Neural progenitor cell (in vitro differentiated cells): ENCODE measurements around the gene IL36A. TPM values are rescaled to one million over a fixed set of nuclear protein-coding genes. Genes with fewer than 3 reads are reported as not detected.

Source experiments
- DNase-seq: peaks from one replicate; pipeline ENCODE4 v3.0.0-alpha.2; 2016; ENCODE audit warnings: low spot score
- H2AFZ ChIP-seq: fragments of 200-600 bp; sonication (generic); replicated peaks from 2 replicates; pipeline ENCODE4 v1.6.1; 2016; ENCODE audit warnings: antibody characterized with exemption
- H3F3A ChIP-seq: fragments of 200-600 bp; sonication (generic); 2 replicates; pipeline ENCODE4 v1.6.1; 2016; ENCODE audit warnings: antibody characterized with exemption, low read depth
- H3K27ac ChIP-seq: fragments of 200-600 bp; sonication (generic); 2 replicates; pipeline ENCODE4 v1.5.1; 2016; ENCODE audit warnings: mild to moderate bottlenecking
- H3K27me3 ChIP-seq: fragments of 200-600 bp; sonication (generic); 2 replicates; pipeline ENCODE4 v1.6.1; 2016; ENCODE audit warnings: mild to moderate bottlenecking, moderate library complexity
- H3K36me3 ChIP-seq: fragments of 200-600 bp; sonication (generic); 2 replicates; pipeline ENCODE4 v1.5.1; 2016
- H3K4me1 ChIP-seq: fragments of 200-600 bp; sonication (generic); 2 replicates; pipeline ENCODE4 v1.6.1; 2016; ENCODE audit warnings: mixed run types
- H3K4me2 ChIP-seq: fragments of 200-600 bp; sonication (generic); 2 replicates; pipeline ENCODE4 v1.6.1; 2016
- H3K4me3 ChIP-seq: fragments of 200-600 bp; sonication (generic); 2 replicates; pipeline ENCODE4 v1.5.1; 2016
- H3K79me2 ChIP-seq: fragments of 200-600 bp; sonication (generic); 2 replicates; pipeline ENCODE4 v1.6.1; 2016; ENCODE audit warnings: low read depth
- H3K9ac ChIP-seq: fragments of 200-600 bp; sonication (generic); 2 replicates; pipeline ENCODE4 v1.6.1; 2016
- H3K9me3 ChIP-seq: fragments of 200-600 bp; sonication (generic); 2 replicates; pipeline ENCODE4 v1.5.1; 2016; ENCODE audit warnings: low read depth
- H4K20me1 ChIP-seq: fragments of 200-600 bp; sonication (generic); 2 replicates; pipeline ENCODE4 v1.6.1; 2016; ENCODE audit warnings: low read depth
- H3K27ac Mint-ChIP-seq: 3 replicates; pipeline ENCODE4 v1.8.0; 2021; ENCODE audit warnings: mixed read lengths
- H3K27me3 Mint-ChIP-seq: 2 replicates; pipeline ENCODE4 v1.8.0; 2022; ENCODE audit warnings: low read depth, mild to moderate bottlenecking, inconsistent platforms, moderate library complexity, mixed read lengths; ENCODE audit not compliant: insufficient read depth
- H3K36me3 Mint-ChIP-seq: 3 replicates; pipeline ENCODE4 v1.8.0; 2021; ENCODE audit warnings: mixed read lengths
- H3K4me1 Mint-ChIP-seq: 3 replicates; pipeline ENCODE4 v1.8.0; 2021; ENCODE audit warnings: mixed read lengths
- H3K4me3 Mint-ChIP-seq: 3 replicates; pipeline ENCODE4 v1.8.0; 2021; ENCODE audit warnings: mild to moderate bottlenecking, moderate library complexity, mixed read lengths
- H3K9me3 Mint-ChIP-seq: 3 replicates; pipeline ENCODE4 v1.8.0; 2020; ENCODE audit warnings: mixed read lengths
- EZH2 ChIP-seq: fragments of 200-600 bp; sonication (generic); IDR thresholded peaks from 2 replicates; pipeline ENCODE4 v1.6.1; 2017; ENCODE audit warnings: antibody characterized with exemption, mild to moderate bottlenecking, moderate library complexity
- EZH2phosphoT487 ChIP-seq: fragments of 200-600 bp; sonication (generic); IDR thresholded peaks from 2 replicates; pipeline ENCODE4 v1.6.1; 2017; ENCODE audit warnings: antibody characterized with exemption
- total RNA-seq: library from RNA; depleted of rRNA; stranded (reverse); fragments of >200 nt; gene quantifications from 2 replicates; pipeline ENCODE4 v1.2.3, GENCODE V29; 2015; ENCODE audit warnings: low replicate concordance
- TF ChIP-seq, protein P1 (sequence below): fragments of 200-600 bp; sonication (generic); IDR thresholded peaks from 2 replicates; pipeline ENCODE4 v1.5.1; 2017; ENCODE audit warnings: antibody characterized with exemption, mild to moderate bottlenecking

Gene IL36A
- total RNA-seq, 1 donor from 2014 or later: not detected

DNA sequence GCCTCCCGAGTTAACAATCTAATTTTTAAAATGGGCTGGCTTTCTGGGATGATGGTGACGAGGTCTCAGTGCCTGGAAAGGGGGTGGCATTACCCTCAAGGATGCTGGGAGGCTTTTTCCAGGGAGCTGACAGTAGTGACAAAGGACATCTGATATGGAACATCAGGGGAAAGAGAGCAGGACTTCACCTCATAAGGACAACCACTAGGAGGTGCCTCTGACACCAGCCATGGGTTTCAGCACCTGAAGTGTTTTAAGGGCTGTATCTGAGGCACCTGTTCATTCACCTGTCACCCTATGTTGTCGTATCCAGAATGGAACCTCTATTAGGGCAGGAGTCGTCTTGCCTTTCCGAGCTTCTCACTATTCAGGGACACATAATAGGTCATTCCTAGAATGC lies 36.6 kb downstream of the IL36A start:
- no peaks in the 10 kb centered on the region for H3K27me3 Mint-ChIP-seq
- peaks cover 10% of the 10 kb centered on the region for H3K27me3 ChIP-seq
- H3K9me3 Mint-ChIP-seq: peaks cover 2% of the 10 kb centered on the region
- no peaks in the 10 kb centered on the region for H3F3A ChIP-seq
- no peak for DNase-seq
- H3K36me3 ChIP-seq: no peaks in the 10 kb centered on the region
- H3K79me2 ChIP-seq: no peaks in the 10 kb centered on the region
- no peak overlapping the region for H3K27ac ChIP-seq
- no peaks in the 10 kb centered on the region for H3K9me3 ChIP-seq
- no peaks in the 10 kb centered on the region for H3K36me3 Mint-ChIP-seq
- no peak overlapping the region for H3K27ac Mint-ChIP-seq
- no peak for TF ChIP-seq EZH2
- TF ChIP-seq, protein P1, sequence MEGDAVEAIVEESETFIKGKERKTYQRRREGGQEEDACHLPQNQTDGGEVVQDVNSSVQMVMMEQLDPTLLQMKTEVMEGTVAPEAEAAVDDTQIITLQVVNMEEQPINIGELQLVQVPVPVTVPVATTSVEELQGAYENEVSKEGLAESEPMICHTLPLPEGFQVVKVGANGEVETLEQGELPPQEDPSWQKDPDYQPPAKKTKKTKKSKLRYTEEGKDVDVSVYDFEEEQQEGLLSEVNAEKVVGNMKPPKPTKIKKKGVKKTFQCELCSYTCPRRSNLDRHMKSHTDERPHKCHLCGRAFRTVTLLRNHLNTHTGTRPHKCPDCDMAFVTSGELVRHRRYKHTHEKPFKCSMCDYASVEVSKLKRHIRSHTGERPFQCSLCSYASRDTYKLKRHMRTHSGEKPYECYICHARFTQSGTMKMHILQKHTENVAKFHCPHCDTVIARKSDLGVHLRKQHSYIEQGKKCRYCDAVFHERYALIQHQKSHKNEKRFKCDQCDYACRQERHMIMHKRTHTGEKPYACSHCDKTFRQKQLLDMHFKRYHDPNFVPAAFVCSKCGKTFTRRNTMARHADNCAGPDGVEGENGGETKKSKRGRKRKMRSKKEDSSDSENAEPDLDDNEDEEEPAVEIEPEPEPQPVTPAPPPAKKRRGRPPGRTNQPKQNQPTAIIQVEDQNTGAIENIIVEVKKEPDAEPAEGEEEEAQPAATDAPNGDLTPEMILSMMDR: no peak
- no peak for TF ChIP-seq EZH2phosphoT487
- no peaks in the 10 kb centered on the region for H3K4me1 ChIP-seq
- H3K4me1 Mint-ChIP-seq: no peaks in the 10 kb centered on the region
- H3K9ac ChIP-seq: no peak overlapping the region
- no peak overlapping the region for H3K4me3 ChIP-seq
- H3K4me2 ChIP-seq: no peak overlapping the region
- no peak overlapping the region for H3K4me3 Mint-ChIP-seq
- no peak overlapping the region for H2AFZ ChIP-seq
- H4K20me1 ChIP-seq: no peaks in the 10 kb centered on the region

DNA sequence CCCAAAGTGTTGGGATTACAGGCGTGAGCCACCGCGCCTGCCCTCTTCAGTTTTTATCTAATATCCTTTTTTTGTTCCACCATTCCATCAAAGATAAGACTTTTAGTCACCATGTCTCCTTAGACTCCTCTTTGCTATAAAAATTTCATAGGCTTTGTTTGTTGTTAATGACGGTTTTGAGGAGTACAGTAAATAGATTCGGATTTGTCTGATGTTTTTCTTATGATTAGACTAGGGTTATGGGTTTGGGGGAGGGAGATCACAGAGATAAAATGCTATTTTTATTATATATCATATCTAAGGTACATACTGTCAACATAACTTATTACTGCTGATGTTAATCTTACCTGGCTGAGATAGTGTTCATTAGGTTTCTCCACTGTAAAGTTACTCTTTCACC lies 41.2 kb downstream of the IL36A start:
- Histone ChIP-seq H3K79me2 (no peaks in the 10 kb centered on the region), H3K4me2 (no peak overlapping the region), H3K36me3 (no peaks in the 10 kb centered on the region), H3F3A (no peaks in the 10 kb centered on the region), H3K4me1 (no peaks in the 10 kb centered on the region), H3K27me3 (peaks cover 4% of the 10 kb centered on the region), H4K20me1 (no peaks in the 10 kb centered on the region), H3K27ac (no peak overlapping the region), H3K9ac (no peak overlapping the region), H3K9me3 (no peaks in the 10 kb centered on the region), H3K4me3 (no peak overlapping the region), H2AFZ (no peak overlapping the region)
- Mint-ChIP-seq H3K27ac (no peak overlapping the region), H3K9me3 (peaks cover 5% of the 10 kb centered on the region), H3K4me3 (no peak overlapping the region), H3K36me3 (no peaks in the 10 kb centered on the region), H3K4me1 (no peaks in the 10 kb centered on the region), H3K27me3 (no peaks in the 10 kb centered on the region)
- no peak for DNase-seq
- TF ChIP-seq, protein P1: no peak
- no peak for TF ChIP-seq EZH2phosphoT487
- TF ChIP-seq EZH2: no peak

DNA sequence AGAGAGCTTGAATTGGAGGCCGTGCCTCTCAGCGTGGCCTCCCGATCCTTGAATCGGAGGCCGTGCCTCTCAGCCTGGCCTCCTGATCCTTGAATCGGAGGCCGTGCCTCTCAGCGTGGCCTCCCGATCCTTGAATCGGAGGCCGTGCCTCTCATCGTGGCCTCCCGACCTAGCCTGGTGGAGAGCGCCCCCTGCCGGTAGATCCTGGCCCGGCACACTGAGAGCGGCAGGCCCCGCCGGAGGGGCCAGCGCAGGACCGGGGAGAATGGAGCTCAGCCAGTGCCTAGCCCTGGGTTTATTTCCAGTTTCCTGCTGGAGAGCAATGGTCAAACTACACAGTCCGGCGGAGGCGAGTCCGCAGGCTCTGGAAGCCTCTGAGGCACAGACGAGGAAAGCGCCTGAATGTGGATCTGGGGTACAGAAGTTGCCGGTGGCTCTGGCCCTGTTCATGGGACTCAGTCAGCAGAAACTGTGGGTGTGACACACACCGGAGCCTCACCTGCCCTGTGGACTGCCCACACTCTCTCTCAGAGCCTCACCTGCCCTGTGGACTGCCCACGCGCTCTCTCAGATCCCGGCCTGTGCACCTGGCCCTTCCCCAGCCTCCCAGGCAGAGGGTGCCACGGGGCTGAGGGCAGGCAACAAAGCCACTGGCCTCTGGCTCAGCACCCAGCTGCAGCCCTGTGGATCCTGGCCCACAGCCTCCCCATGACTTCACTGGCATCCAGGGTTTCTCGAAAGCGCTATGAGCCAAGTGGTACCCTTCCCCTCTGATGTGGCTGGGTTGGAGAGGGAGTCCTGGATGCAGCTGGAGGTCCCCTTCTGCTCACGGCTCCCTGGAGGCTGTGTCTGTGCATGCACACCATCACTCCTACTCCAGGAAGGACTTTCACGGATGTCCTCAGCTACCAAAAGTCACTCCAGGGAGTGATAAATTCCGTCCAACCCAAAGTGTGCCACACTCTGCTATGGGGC lies 45.9 kb downstream of the IL36A start:
- peaks cover 26% of the 10 kb centered on the region for H3K9me3 Mint-ChIP-seq
- no peak overlapping the region for H3K4me3 Mint-ChIP-seq
- H4K20me1 ChIP-seq: no peaks in the 10 kb centered on the region
- H3K4me1 Mint-ChIP-seq: no peaks in the 10 kb centered on the region
- H3K4me3 ChIP-seq: no peak overlapping the region
- H3K27me3 ChIP-seq: no peaks in the 10 kb centered on the region
- H3K9ac ChIP-seq: no peak overlapping the region
- no peak overlapping the region for H3K4me2 ChIP-seq
- no peak for DNase-seq
- no peak overlapping the region for H3K27ac Mint-ChIP-seq
- H3K9me3 ChIP-seq: peaks cover 5% of the 10 kb centered on the region
- H3F3A ChIP-seq: no peaks in the 10 kb centered on the region
- no peak for TF ChIP-seq EZH2
- TF ChIP-seq, protein P1: peak; percentile 6
- H3K36me3 Mint-ChIP-seq: no peaks in the 10 kb centered on the region
- H3K27ac ChIP-seq: no peak overlapping the region
- H3K4me1 ChIP-seq: no peaks in the 10 kb centered on the region
- no peaks in the 10 kb centered on the region for H3K79me2 ChIP-seq
- peaks cover 12% of the 10 kb centered on the region for H3K27me3 Mint-ChIP-seq
- no peak overlapping the region for H2AFZ ChIP-seq
- no peaks in the 10 kb centered on the region for H3K36me3 ChIP-seq
